Fibroblast of skin of right quadriceps (primary cell): ENCODE results near the gene TAC4.

Source experiments
- DNase-seq: peaks from one replicate; pipeline ENCODE4 v3.0.0-alpha.2; 2013

The TAC4 gene

DNA sequence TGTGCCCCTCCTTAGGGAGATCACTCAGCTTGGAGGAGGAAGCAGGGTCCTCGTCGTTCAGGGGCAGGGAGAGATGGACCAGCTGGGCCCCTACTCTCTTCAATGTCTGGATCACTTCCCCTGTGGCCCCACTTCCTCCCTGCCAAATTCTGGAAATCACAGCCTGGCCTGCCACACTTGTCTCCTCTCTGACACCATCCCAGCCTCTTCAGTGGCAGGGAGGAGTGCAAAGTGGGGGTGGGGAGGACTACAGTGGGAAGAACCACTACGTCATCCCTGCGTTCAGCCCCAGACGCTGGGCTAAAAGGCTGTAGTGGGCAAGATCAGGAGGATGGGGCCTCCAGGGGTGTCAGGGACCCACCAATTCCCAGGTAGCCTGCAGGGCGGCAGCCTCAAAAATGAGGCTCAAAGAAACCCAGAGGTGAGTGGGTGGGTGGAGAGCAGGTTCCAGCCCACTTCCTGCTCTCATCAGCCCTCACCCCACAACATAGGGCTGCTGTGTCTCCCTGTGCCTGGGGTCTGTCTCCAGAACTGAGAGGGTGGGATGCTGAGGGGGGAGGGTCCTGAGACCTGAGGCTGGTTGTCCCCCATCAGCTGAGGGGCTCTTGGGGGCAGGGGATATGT, 25.0 kb upstream of the TAC4 start:
- no peak for DNase-seq

DNA sequence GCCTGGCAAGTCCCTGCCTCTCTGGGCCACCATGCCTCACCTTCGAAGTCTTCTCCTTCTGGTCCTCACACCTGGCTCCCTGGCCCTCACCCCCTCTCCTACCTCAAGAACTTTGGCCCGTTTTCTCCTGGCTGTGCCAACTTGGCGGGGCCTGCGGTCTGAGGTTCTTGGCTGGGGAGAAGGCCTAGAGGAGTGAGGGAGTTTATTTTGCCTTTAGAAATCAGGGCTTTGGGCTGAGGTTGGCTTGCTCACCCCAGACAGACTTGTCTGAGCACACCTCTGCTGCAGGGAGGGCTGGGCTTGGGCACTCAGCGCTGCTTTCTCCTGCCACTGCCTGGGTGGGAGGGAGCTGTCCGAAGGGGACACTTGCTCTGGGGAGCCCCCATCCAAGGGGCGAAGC, 23.3 kb upstream of the TAC4 start:
- DNase-seq, result no peak

GRCh38 chr17:49870298-49870697, 22.4 kb upstream of the TAC4 start:
- no peak for DNase-seq

DNA sequence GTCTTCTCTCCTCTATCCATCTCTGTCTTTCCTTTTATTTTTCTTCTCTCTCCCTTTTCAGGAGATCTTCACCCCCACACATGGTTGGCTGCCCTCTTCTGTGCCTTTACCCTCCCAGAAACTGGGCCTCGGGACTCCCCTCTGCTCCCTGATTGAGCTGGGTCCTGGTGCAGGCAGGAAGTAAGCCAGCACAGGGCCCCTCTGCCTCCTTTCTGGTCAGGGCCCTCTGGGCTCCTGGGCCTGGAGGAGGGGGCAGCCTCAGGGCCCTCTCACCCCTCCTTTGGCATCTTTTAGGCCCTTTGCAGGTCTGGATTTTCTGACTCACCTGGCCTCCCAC, 21.1 kb upstream of the TAC4 start:
- no peak for DNase-seq

DNA sequence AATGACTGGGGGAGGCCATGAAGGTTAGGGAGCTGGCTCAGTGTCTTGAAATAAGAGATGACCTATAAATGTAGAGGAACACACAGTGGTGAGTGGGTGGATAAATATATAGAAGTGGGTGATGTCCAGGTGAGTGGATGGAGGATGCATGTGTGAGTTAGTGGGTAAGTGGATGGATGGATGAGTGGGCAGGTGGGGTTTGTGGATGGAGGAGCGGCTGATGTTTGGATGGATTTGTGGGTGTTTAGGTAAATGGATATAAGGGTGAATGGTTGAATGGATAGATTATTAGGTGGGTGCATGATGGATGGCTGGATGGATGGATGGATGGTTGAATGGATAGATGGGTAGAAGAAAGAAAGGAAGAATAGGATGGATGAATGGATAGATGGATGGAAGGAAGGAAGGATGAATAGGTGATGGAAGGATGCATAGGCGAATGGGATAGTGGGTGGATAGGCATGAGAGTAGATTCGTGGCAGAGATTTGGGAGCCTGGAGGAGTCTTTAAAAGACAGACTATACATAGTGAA, 19.1 kb upstream of the TAC4 start:
- no peak for DNase-seq

DNA sequence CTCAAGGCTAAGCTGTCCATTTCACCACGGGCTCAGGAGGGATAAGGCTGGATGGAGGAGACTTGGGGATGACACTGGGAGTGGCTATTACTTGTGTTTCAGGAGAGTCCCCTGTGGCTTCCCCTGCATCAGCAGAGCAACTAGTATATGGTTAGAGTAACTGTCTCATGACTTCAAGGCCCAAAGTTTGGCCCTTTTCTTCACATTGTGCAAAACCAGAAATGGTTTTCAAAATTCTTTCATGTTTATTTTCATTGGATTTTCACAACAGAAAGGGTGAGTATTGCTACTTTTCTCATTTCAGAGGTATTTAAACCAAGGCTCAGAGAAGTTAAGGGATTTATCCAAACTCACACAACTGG, 18.1 kb upstream of the TAC4 start:
- no peak for DNase-seq

GRCh38 chr17:49862781-49863331, 15.0 kb upstream of the TAC4 start:
- no peak for DNase-seq

DNA sequence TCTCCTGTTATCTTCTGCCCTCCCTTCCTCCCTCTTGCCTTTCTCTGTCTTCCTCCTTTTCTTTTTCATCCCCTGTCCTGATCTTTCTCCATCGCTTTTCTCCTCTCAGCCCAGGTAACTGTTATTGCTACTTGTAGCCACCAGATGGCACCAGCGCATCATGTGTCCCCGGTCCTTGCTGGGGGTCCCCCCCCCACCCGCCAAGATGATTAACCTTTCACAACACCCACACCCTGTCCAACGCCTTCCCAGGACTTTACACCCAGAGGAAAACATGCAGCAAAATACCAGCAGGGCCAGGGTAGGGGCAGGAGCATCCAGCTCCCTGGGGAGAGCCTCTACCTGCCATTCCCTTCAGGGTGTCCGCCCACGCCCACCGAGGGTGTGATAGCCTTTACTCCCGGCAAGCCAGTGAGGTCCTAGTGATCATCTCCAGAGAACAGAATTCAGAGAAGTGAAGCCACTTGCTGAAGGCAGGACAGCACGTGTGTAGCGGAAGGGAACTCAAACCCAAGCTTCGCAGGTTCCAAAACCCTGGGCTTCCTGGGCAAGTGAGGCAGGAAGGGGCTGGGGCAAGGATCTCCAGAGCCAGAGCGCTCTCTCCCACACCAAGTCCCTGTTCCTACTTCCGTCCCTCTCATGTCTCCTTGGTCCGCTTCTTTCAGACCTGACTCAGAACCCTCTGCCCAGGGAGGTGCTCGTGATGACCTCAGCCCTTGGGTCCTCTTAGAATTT, 13.4 kb upstream of the TAC4 start:
- DNase-seq, result peak; percentile 40

GRCh38 chr17:49859991-49860953, 12.4 kb upstream of the TAC4 start:
- DNase-seq, result no peak

GRCh38 chr17:49858796-49859195, 10.9 kb upstream of the TAC4 start:
- no peak for DNase-seq

DNA sequence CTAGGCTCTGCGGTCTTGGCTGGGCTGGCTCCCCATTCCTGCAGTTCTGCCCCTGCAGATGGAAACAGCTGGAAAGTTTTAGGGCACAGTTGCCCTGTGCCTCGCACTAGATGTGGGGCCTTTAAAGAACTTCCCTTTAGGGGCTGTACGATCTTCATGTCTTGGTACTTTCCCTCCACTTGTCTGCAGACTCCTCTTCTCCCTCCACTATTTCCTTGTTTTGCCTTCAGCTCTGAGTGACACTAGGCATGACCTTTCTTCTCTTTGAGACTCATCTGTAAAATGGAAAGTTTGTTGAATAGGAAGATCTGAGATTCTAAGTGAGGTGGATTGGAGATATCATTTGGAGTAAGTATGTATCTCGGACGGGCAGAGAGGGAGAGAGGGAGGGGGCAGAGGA, 6.3 kb upstream of the TAC4 start:
- DNase-seq, result no peak

DNA sequence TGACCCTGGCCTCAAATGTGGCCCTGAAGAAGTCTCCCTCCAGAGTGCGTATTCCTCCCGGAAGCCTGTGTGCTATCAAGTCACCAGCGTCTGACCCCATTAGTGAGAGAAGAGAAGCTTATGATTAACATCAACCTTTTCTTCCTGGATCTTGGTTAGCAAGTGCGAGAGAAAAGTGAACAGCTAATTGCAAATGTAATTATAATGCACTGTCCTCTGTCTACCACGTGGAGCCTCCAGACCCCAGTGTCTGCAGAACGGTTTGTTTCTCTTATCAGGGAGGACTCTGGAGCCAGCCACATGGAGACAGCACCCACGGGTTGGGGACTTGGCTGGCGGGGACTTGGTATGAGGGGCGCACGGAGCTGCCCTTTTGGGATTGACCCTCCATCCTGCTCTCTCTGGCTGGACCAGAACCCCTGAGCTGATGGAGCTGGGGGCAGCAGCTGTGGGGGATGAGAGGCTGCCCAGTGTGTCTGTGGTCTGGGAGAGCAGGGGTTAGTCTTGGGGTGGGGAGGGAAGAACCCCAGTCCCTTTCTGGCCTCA, 5.7 kb upstream of the TAC4 start:
- DNase-seq, result no peak

GRCh38 chr17:49851387-49852291, 3.8 kb upstream of the TAC4 start:
- peak; percentile 68 for DNase-seq

GRCh38 chr17:49850772-49851386, 3.0 kb upstream of the TAC4 start:
- no peak for DNase-seq

- no peak for DNase-seq
Measured at GRCh38 chr17:49850218-49850610, 2.3 kb upstream of the TAC4 start.

- no peak for DNase-seq
Measured at GRCh38 chr17:49848739-49849138, 870 bp upstream of the TAC4 start.

DNA sequence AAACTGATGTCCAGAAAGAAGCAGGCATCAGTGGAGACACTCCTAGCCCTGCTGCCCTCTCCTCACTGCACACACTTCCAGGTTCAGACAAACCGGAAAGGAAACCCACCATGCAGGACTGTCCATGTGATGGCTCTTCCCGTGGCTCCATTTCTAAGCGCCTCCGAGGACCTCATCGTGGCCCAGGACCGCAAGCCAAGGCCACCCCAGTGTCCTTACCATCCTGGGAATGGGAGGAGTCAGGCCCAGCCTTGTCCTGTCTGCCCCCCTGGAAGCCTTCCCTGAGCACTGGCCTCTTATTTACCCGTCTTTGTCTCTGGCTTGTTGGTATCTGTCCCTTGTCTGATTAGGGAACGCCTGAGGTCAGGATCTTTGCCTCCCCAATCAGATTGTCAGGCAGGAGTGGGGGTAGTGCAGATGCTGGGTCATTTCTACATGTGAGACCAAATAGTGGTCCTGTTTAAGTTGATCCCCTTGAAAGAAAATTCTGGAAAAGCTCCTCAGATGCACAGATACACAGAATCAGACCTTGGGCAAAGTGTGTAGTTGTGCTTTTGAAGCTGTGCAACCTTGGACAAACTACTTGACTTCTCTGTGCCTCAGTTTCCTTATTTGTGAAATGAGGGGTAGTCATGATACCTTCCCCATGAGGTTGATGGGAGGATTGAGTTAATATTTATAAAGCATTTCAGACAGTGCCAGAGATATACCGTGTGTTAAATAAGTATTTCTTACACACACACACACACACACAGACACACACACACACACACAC, 744 bp downstream of the TAC4 start:
- no peak for DNase-seq

- DNase-seq, result peak; percentile 62
Measured at GRCh38 chr17:49845321-49845720, 2.5 kb downstream of the TAC4 start.

DNA sequence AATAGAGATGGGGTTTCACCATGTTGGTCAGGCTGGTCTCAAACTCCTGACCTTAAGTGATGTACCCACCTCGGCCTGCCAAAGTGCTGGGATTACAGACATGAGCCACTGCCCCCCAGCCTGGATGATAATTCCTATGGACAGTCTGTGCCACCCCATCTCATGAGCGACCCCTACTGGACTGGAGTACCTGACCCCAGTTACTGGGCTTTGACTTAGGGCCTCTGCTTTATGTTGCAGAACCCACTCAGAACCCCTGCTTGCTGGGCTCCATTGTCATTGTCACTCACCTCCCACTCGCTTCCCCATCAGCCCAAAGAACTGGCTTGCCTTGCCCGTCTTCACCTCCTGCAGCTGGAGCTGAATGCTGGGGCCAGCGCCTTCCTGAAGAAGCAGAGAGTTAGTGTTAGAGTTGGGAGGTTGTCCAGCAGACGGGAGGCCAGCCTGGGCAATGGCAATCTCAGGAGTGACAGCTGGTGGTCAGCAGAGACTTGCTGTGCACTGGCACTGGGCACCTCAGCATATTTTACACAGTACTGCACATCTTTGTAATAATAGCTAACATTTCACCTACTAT, 4.0 kb downstream of the TAC4 start:
- DNase-seq, result no peak

GRCh38 chr17:49842846-49843245, 5.0 kb downstream of the TAC4 start:
- no peak for DNase-seq
